Stimulated activated naive CD4-positive, alpha-beta T cell (primary cell): Measurements from ENCODE around the gene EFR3B.
A peak's percentile ranks its signal among the peaks of the same experiment; 100 is the strongest.
"Not testable (repeated sequence)": the region's sequence is repeated elsewhere in the genome, so short reads cannot be mapped to it uniquely, and the experiment has no call there.

Source experiments
- DNase-seq, 6 experiments: peaks; one replicate each; lab custom pipeline; 2025; lab: John Stamatoyannopoulos, UW

Gene EFR3B

GRCh38 chr2:25104736-25105135, 62.9 kb downstream of the EFR3B start:
- no peak for DNase-seq

- DNase-seq = no peak
These were observed 63.6 kb downstream of the EFR3B start for GRCh38 chr2:25105336-25106085.

GRCh38 chr2:25109822-25110221, 67.9 kb downstream of the EFR3B start:
- DNase-seq = no peak

GRCh38 chr2:25112113-25112512, 70.2 kb downstream of the EFR3B start:
- DNase-seq = no peak

GRCh38 chr2:25115249-25115883, 73.5 kb downstream of the EFR3B start:
- no peak for DNase-seq

DNA sequence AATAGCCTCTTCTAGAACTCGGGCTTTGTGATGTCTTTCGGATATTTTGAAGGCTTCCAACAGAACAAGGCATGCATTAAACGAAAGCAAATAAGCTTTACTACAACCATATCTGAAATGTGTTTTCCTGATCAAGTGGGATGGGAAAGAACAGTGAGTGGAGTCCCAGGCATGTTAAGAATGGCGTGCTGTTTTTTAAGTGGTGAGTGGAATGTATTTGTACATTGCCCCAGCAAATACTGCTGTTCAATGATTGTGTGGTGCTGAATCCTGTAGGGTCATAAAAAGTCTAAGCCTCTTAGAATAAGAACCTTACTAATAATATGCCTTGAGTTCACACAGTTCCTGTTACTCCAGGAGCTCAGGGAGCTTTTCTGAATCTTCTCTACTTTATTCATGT, 74.0 kb downstream of the EFR3B start:
- DNase-seq = no peak

DNA sequence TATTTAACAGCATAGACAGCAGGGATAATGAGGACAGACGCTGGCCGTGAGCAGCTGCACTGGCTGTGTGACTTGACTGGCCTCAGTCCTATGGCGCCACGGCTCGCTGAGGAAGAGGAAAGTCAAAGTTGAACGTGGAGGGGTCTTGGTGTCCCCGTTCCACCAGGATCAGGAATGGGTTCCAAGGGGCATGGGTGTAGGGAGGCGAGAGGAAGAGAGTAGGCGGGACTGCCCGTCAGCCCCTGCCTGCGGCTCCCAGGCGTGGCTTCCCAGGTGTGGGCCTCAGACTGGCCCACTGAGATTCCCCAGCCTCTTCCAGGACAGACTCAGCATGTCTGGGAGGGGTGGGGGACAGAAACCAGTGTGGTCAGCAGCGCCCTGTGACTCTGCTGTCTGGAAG, 75.1 kb downstream of the EFR3B start:
- DNase-seq = no peak

DNA sequence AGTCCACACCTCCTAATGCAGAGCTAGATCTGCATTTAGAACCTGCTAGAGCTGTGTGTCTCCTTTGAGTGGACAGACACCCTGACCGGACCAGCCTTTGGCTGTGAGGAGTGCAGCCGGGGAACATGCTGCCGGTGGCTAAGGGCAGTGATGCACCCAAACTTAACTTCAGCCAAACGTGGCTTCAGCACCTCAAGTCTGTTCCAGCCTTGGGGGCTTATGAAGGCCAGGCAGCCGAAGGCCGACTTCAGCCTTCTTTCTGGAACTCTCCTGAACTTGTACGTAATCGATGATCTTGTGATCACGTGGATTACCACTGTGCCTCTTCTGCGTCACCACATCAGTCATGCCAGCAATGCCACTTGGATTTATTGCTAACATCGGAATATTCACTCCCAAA, 77.4 kb downstream of the EFR3B start:
- no peak for DNase-seq

- no peak for DNase-seq
These were observed 80.5 kb downstream of the EFR3B start for GRCh38 chr2:25122367-25122766.

- no peak for DNase-seq
These were observed 81.8 kb downstream of the EFR3B start for GRCh38 chr2:25123682-25124081.

DNA sequence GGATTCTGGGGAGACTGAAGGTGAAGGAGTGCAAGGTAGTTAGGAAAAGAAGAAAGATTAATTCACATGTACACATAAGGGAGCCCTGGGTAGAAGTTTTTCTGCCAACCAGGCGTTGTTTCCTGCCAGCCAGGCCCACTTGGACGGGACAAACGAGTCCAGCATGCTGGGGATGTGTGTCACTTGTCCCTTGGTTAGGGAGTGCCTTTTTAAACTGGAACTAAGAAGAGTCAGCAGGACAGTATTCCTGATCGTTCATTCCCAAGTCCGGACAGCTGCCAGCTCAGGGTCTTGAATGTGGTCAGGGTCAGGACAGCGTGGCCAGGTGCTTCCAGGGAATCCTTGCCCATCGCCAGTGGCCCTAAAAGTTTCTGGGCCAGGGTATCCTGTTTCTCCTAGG, 83.3 kb downstream of the EFR3B start:
- no peak for DNase-seq

- no peak for DNase-seq
These were observed 84.1 kb downstream of the EFR3B start for GRCh38 chr2:25125976-25126375.

DNA sequence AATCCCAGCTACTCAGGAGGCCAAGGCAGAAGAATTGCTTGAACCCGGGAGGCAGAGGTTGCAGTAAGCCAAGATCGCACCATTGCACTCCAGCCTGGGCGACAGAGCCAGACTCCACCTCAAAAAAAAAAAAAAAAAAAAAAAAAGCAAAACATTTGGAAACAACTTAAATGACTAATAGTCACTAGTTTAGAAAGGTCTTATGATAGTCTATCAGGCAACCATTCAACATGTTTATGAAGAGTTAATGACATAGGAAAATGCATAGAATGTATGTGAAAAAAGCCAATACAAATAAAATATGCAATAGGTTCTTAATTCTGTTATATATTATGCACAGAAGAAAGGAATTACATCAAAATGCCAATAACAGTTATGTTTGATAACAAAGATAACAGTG, 85.2 kb downstream of the EFR3B start:
- DNase-seq = not testable (repeated sequence)

- no peak for DNase-seq
These were observed 85.8 kb downstream of the EFR3B start for GRCh38 chr2:25127646-25128045.

DNA sequence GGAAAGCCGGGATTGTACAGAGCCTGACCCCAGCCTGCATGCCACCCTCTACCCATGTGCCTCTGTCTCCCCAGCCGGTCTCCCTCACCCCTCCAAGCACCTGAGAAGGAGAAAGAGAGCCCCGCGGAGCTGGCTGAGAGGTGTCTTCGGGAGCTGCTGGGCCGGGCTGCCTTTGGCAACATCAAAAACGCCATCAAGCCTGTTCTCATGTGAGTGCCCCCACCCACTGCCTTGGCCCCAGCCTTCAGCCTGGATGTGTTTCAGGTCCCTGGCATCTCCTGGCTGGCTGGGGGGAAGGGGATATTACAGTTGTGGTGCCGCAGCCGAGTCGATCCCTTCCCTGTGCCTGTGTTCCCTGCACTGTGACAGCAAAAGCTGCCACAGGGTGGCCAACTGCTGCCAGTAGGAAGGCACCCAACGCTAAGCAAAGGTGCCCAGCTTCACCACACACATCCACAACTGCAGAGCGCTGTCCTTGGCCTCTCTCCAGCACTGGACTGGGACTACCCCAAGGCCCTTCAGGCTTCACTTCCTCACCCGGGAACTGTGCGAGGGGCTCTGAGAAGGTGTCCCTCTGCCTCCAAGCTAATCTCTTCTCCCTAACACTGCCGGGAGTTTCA, 88.1 kb downstream of the EFR3B start:
- peak in 1 of 6 experiments; percentile 25 for DNase-seq

GRCh38 chr2:25131253-25131566, 89.3 kb downstream of the EFR3B start:
- no peak for DNase-seq

DNA sequence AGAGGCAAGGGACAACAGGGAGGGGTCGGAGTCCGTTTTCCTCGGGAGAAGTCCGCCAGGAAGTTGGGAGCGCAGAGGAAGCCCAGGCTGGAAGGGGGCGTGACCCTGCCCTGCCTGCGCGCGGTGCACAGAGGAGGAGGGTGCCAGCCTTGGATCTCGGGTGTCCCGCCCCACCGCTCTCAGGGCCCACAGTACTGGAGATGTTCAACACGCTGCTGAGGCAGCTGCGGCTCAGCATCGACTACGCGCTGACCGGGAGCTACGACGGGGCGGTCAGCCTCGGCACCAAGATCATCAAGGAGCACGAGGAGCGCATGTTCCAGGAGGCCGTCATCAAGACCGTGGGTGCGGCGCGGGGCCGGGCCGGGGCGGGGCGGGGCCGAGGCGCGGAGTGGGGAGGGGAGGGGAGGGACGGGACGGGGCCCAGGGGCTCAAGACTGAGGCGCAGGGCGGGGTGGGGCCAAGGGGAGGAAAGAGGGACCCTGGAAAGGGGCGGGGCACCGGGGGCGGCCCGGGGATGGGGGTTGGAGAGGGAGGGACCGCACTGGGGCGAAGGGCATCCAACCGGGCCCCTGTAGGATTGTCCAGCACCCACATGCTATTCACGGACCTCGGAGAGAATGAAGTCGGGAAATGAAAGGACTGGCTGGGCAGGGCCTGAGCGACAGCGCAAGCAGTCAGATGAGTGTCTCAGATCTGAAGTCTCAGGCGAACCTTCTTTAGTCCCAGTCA, 89.9 kb downstream of the EFR3B start:
- peak in 3 of 6 experiments; percentile 16 to 29 (median 18) for DNase-seq

- DNase-seq = no peak
These were observed 90.4 kb downstream of the EFR3B start for GRCh38 chr2:25132299-25132635.

DNA sequence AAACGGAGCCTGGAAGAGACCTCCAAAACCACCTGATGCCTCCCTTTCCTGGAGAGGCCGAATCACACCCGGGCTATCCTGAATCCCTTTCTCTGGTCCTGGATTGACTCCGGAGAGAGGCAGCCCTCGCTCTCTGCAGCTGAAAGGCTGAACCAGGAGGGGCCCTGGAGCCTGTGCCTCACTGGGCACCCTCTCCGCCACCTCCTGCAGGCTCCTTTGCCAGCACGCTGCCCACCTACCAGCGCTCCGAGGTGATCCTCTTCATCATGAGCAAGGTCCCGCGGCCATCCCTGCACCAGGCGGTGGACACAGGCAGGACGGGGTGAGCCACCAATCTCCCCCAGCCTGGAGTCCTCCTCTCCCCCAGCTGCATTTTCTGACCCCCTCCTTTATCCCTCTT, 90.8 kb downstream of the EFR3B start:
- no peak for DNase-seq

- DNase-seq = not testable (repeated sequence)
These were observed 98.7 kb downstream of the EFR3B start for GRCh38 chr2:25140535-25140934.

DNA sequence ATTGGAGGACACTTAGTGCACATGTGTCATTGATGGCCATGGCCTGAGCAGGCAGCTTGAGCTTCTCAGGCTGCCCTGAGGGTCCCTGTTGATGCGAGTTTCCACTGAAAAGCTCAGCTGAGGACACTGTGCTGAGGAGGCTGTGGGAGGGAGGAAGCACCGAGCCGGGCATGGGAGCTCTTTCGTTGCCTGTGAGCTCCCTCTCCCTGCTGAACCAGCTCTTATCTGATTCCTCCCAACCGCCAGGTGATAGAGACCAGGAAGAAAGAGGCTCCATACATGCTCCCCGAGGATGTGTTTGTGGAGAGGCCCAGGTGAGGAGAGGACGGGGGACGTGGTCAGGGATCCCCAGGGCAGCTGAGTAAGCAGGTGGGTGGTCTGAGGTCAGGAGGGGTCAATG, 99.2 kb downstream of the EFR3B start:
- no peak for DNase-seq

DNA sequence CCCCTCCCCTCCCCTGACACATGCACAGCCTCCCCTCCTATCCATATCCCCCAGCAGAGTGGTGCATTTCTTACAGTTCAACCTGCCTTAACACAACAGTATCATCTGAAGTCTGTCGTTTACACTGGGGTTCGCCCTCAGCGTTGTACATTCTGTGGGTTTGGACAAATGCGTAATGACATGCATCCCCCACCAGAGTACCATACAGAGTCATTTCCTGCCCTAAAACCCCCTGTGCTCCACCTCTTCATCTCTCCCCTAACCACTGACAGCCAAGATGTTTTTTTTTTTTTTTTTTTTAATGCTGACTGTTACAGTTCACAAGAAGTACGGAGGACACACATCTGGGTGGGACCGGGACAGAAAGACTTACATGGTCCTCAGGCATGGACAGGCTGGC, 103.9 kb downstream of the EFR3B start:
- DNase-seq = peak in 1 of 6 experiments; percentile 3

- no peak for DNase-seq
These were observed 105.0 kb downstream of the EFR3B start for GRCh38 chr2:25146896-25147295.
